Neural progenitor cell (in vitro differentiated cells): ENCODE data around the gene NDRG3. TPM values are rescaled to one million over a fixed set of nuclear protein-coding genes. Genes with fewer than 3 reads are reported as not detected.

Source experiments
- DNase-seq: peaks from one replicate; pipeline ENCODE4 v3.0.0-alpha.2; 2016; ENCODE audit warnings: low spot score
- H2AFZ ChIP-seq: fragments of 200-600 bp; sonication (generic); replicated peaks from 2 replicates; pipeline ENCODE4 v1.6.1; 2016; ENCODE audit warnings: antibody characterized with exemption
- H3F3A ChIP-seq: fragments of 200-600 bp; sonication (generic); 2 replicates; pipeline ENCODE4 v1.6.1; 2016; ENCODE audit warnings: antibody characterized with exemption, low read depth
- H3K27ac ChIP-seq: fragments of 200-600 bp; sonication (generic); 2 replicates; pipeline ENCODE4 v1.5.1; 2016; ENCODE audit warnings: mild to moderate bottlenecking
- H3K27me3 ChIP-seq: fragments of 200-600 bp; sonication (generic); 2 replicates; pipeline ENCODE4 v1.6.1; 2016; ENCODE audit warnings: mild to moderate bottlenecking, moderate library complexity
- H3K36me3 ChIP-seq: fragments of 200-600 bp; sonication (generic); 2 replicates; pipeline ENCODE4 v1.5.1; 2016
- H3K4me1 ChIP-seq: fragments of 200-600 bp; sonication (generic); 2 replicates; pipeline ENCODE4 v1.6.1; 2016; ENCODE audit warnings: mixed run types
- H3K4me2 ChIP-seq: fragments of 200-600 bp; sonication (generic); 2 replicates; pipeline ENCODE4 v1.6.1; 2016
- H3K4me3 ChIP-seq: fragments of 200-600 bp; sonication (generic); 2 replicates; pipeline ENCODE4 v1.5.1; 2016
- H3K79me2 ChIP-seq: fragments of 200-600 bp; sonication (generic); 2 replicates; pipeline ENCODE4 v1.6.1; 2016; ENCODE audit warnings: low read depth
- H3K9ac ChIP-seq: fragments of 200-600 bp; sonication (generic); 2 replicates; pipeline ENCODE4 v1.6.1; 2016
- H3K9me3 ChIP-seq: fragments of 200-600 bp; sonication (generic); 2 replicates; pipeline ENCODE4 v1.5.1; 2016; ENCODE audit warnings: low read depth
- H4K20me1 ChIP-seq: fragments of 200-600 bp; sonication (generic); 2 replicates; pipeline ENCODE4 v1.6.1; 2016; ENCODE audit warnings: low read depth
- H3K27ac Mint-ChIP-seq: 3 replicates; pipeline ENCODE4 v1.8.0; 2021; ENCODE audit warnings: mixed read lengths
- H3K27me3 Mint-ChIP-seq: 2 replicates; pipeline ENCODE4 v1.8.0; 2022; ENCODE audit warnings: low read depth, mild to moderate bottlenecking, inconsistent platforms, moderate library complexity, mixed read lengths; ENCODE audit not compliant: insufficient read depth
- H3K36me3 Mint-ChIP-seq: 3 replicates; pipeline ENCODE4 v1.8.0; 2021; ENCODE audit warnings: mixed read lengths
- H3K4me1 Mint-ChIP-seq: 3 replicates; pipeline ENCODE4 v1.8.0; 2021; ENCODE audit warnings: mixed read lengths
- H3K4me3 Mint-ChIP-seq: 3 replicates; pipeline ENCODE4 v1.8.0; 2021; ENCODE audit warnings: mild to moderate bottlenecking, moderate library complexity, mixed read lengths
- H3K9me3 Mint-ChIP-seq: 3 replicates; pipeline ENCODE4 v1.8.0; 2020; ENCODE audit warnings: mixed read lengths
- CTCF ChIP-seq: fragments of 200-600 bp; sonication (generic); IDR thresholded peaks from 2 replicates; pipeline ENCODE4 v1.5.1; 2017; ENCODE audit warnings: antibody characterized with exemption, mild to moderate bottlenecking
- EZH2 ChIP-seq: fragments of 200-600 bp; sonication (generic); IDR thresholded peaks from 2 replicates; pipeline ENCODE4 v1.6.1; 2017; ENCODE audit warnings: antibody characterized with exemption, mild to moderate bottlenecking, moderate library complexity
- EZH2phosphoT487 ChIP-seq: fragments of 200-600 bp; sonication (generic); IDR thresholded peaks from 2 replicates; pipeline ENCODE4 v1.6.1; 2017; ENCODE audit warnings: antibody characterized with exemption
- total RNA-seq: library from RNA; depleted of rRNA; stranded (reverse); fragments of >200 nt; gene quantifications from 2 replicates; pipeline ENCODE4 v1.2.3, GENCODE V29; 2015; ENCODE audit warnings: low replicate concordance

The NDRG3 gene
- total RNA-seq, 1 donor from 2014 or later: 25.3 TPM

- H3K79me2 ChIP-seq: no peaks in the 10 kb centered on the region
- no peaks in the 10 kb centered on the region for H3K36me3 ChIP-seq
- H4K20me1 ChIP-seq: no peaks in the 10 kb centered on the region
- no peaks in the 10 kb centered on the region for H3K4me1 ChIP-seq
- H3K27me3 ChIP-seq: no peaks in the 10 kb centered on the region
- no peaks in the 10 kb centered on the region for H3K9me3 Mint-ChIP-seq
- no peak for DNase-seq
- H3K4me2 ChIP-seq: no peak overlapping the region
- H3K4me3 ChIP-seq: no peak overlapping the region
- no peak overlapping the region for H3K4me3 Mint-ChIP-seq
- no peaks in the 10 kb centered on the region for H3K27me3 Mint-ChIP-seq
- no peak for TF ChIP-seq EZH2phosphoT487
- TF ChIP-seq CTCF: no peak
- no peak for TF ChIP-seq EZH2
- no peak overlapping the region for H2AFZ ChIP-seq
- no peaks in the 10 kb centered on the region for H3K9me3 ChIP-seq
- peaks cover 5% of the 10 kb centered on the region for H3F3A ChIP-seq
- H3K9ac ChIP-seq: no peak overlapping the region
- no peak overlapping the region for H3K27ac ChIP-seq
- H3K4me1 Mint-ChIP-seq: peaks cover 2% of the 10 kb centered on the region
- H3K27ac Mint-ChIP-seq: no peak overlapping the region
- H3K36me3 Mint-ChIP-seq: no peaks in the 10 kb centered on the region
Measured at GRCh38 chr20:36720510-36720909, 25.4 kb downstream of the NDRG3 start.

GRCh38 chr20:36717657-36718056 lies 28.2 kb downstream of the NDRG3 start:
- H2AFZ ChIP-seq: no peak overlapping the region
- no peak for TF ChIP-seq EZH2
- peak; percentile 52 for TF ChIP-seq CTCF
- H3K4me3 Mint-ChIP-seq: no peak overlapping the region
- H3K36me3 Mint-ChIP-seq: no peaks in the 10 kb centered on the region
- no peak overlapping the region for H3K4me3 ChIP-seq
- no peaks in the 10 kb centered on the region for H3K9me3 ChIP-seq
- H3K9ac ChIP-seq: no peak overlapping the region
- H3K36me3 ChIP-seq: no peaks in the 10 kb centered on the region
- no peaks in the 10 kb centered on the region for H3K9me3 Mint-ChIP-seq
- H3K27ac ChIP-seq: no peak overlapping the region
- no peaks in the 10 kb centered on the region for H4K20me1 ChIP-seq
- no peak overlapping the region for H3K4me2 ChIP-seq
- H3K79me2 ChIP-seq: no peaks in the 10 kb centered on the region
- no peak overlapping the region for H3K27ac Mint-ChIP-seq
- no peaks in the 10 kb centered on the region for H3K27me3 Mint-ChIP-seq
- H3K4me1 ChIP-seq: no peaks in the 10 kb centered on the region
- peaks cover 2% of the 10 kb centered on the region for H3K4me1 Mint-ChIP-seq
- peak; percentile 50 for DNase-seq
- no peaks in the 10 kb centered on the region for H3K27me3 ChIP-seq
- peaks cover 5% of the 10 kb centered on the region for H3F3A ChIP-seq

- H3K27ac ChIP-seq: no peak overlapping the region
- no peaks in the 10 kb centered on the region for H3K4me1 ChIP-seq
- Mint-ChIP-seq H3K4me3 (no peak overlapping the region), H3K27ac (no peak overlapping the region), H3K9me3 (no peaks in the 10 kb centered on the region), H3K27me3 (no peaks in the 10 kb centered on the region), H3K36me3 (no peaks in the 10 kb centered on the region), H3K4me1 (peaks cover 2% of the 10 kb centered on the region)
- peaks cover 5% of the 10 kb centered on the region for H3F3A ChIP-seq
- no peaks in the 10 kb centered on the region for H4K20me1 ChIP-seq
- no peaks in the 10 kb centered on the region for H3K9me3 ChIP-seq
- no peaks in the 10 kb centered on the region for H3K36me3 ChIP-seq
- DNase-seq: no peak
- H3K79me2 ChIP-seq: no peaks in the 10 kb centered on the region
- no peaks in the 10 kb centered on the region for H3K27me3 ChIP-seq
- H2AFZ ChIP-seq: no peak overlapping the region
- no peak overlapping the region for H3K9ac ChIP-seq
- H3K4me2 ChIP-seq: no peak overlapping the region
- TF ChIP-seq EZH2phosphoT487 (no peak), EZH2 (no peak), CTCF (no peak)
- no peak overlapping the region for H3K4me3 ChIP-seq
Measured at GRCh38 chr20:36717021-36717420, 28.9 kb downstream of the NDRG3 start.

- no peak overlapping the region for H2AFZ ChIP-seq
- no peaks in the 10 kb centered on the region for H3K36me3 ChIP-seq
- no peaks in the 10 kb centered on the region for H3K4me1 ChIP-seq
- no peak overlapping the region for H3K9ac ChIP-seq
- no peak overlapping the region for H3K4me3 Mint-ChIP-seq
- DNase-seq: no peak
- TF ChIP-seq CTCF (no peak), EZH2phosphoT487 (no peak), EZH2 (no peak)
- no peaks in the 10 kb centered on the region for H3K9me3 ChIP-seq
- no peaks in the 10 kb centered on the region for H3K79me2 ChIP-seq
- H3K36me3 Mint-ChIP-seq: no peaks in the 10 kb centered on the region
- no peak overlapping the region for H3K4me3 ChIP-seq
- H4K20me1 ChIP-seq: no peaks in the 10 kb centered on the region
- H3K4me1 Mint-ChIP-seq: no peaks in the 10 kb centered on the region
- no peaks in the 10 kb centered on the region for H3K9me3 Mint-ChIP-seq
- H3K27me3 ChIP-seq: no peaks in the 10 kb centered on the region
- no peak overlapping the region for H3K27ac Mint-ChIP-seq
- no peak overlapping the region for H3K4me2 ChIP-seq
- no peaks in the 10 kb centered on the region for H3F3A ChIP-seq
- H3K27ac ChIP-seq: no peak overlapping the region
- no peaks in the 10 kb centered on the region for H3K27me3 Mint-ChIP-seq
Measured at GRCh38 chr20:36712775-36713174, 33.1 kb downstream of the NDRG3 start.
